Thyroid gland (tissue), 4 donors: Measurements from ENCODE around the gene UBE2V1.

ENCODE experiments used
- POLR2A ChIP-seq, 2 donors: fragments of 450-650 bp; IDR thresholded peaks; one replicate each; pipeline ENCODE4 v1.6.1; 2017; ENCODE audit warnings: antibody characterized with exemption in 2 of 2, mild to moderate bottlenecking in 2 of 2, moderate library complexity in 1 of 2
- TF ChIP-seq, protein P1 (sequence below), 6 experiments: fragments of 200-600 bp in 3 of 6; fragments of 450-650 bp in 3 of 6; sonication (generic) in 3 of 6; IDR thresholded peaks; one replicate each; pipeline ENCODE4 v1.5.1; 2016 to 2019; ENCODE audit warnings: antibody characterized with exemption in 6 of 6, mild to moderate bottlenecking in 2 of 6, inconsistent platforms in 1 of 6, moderate library complexity in 1 of 6

DNA sequence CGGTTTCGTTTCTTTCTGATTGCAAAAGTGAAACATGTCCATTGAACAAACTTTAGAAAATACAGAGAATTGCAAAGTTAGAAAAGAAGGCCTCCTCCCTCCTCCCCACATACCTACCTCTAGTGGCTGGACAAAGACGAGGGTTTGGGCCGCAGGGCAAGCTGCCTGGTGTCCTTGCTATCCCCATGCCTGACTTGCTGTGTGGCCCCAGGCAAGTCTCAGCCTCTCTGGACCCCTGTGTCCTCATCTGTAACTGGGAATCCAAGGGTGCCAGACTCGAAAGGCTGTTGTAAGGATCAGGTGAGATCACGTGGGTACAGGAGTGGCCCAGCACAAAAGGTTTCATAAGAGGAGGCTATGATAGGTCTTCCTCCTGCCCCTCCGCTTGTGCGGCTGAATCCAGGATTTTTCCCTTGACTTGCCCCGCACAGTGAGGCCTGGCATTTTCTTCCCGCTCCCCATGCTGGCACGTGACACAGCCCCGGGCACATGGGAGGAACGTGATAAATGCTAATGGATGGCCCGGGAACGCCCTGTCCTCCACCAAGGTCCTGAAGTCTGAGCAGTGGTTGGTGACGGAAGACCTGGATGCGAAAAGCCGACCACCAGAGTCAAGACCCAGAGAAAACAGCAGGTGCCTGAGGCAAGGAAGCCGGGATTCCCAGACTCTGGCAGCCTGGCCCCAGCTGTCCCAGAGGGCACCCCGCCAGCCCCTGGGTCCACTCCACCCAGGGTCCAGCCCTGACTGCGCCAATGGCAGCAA lies 55.8 kb downstream of the UBE2V1 start:
- TF ChIP-seq, protein P1, sequence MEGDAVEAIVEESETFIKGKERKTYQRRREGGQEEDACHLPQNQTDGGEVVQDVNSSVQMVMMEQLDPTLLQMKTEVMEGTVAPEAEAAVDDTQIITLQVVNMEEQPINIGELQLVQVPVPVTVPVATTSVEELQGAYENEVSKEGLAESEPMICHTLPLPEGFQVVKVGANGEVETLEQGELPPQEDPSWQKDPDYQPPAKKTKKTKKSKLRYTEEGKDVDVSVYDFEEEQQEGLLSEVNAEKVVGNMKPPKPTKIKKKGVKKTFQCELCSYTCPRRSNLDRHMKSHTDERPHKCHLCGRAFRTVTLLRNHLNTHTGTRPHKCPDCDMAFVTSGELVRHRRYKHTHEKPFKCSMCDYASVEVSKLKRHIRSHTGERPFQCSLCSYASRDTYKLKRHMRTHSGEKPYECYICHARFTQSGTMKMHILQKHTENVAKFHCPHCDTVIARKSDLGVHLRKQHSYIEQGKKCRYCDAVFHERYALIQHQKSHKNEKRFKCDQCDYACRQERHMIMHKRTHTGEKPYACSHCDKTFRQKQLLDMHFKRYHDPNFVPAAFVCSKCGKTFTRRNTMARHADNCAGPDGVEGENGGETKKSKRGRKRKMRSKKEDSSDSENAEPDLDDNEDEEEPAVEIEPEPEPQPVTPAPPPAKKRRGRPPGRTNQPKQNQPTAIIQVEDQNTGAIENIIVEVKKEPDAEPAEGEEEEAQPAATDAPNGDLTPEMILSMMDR (IDR thresholded peaks at IDR 0.05): no peak
- TF ChIP-seq POLR2A (IDR thresholded peaks at IDR 0.05): no peak
